H9 (cell line): ENCODE data around the gene MCEMP1. TPM values are rescaled to one million over a fixed set of nuclear protein-coding genes. Genes with fewer than 3 reads are reported as not detected.

Experiments
- DNase-seq: peaks from one replicate; pipeline ENCODE4 v3.0.0-alpha.2; 2017
- H2AFZ ChIP-seq: one replicate; pipeline ENCODE4 v1.6.1; 2013; ENCODE audit warnings: mild to moderate bottlenecking, low read length, control low read depth, moderate library complexity
- H2AK5ac ChIP-seq: 2 replicates; pipeline ENCODE4 v1.6.1; 2013; ENCODE audit warnings: low read length, control low read depth, mixed read lengths; ENCODE audit not compliant: insufficient read length
- H2BK120ac ChIP-seq: one replicate; pipeline ENCODE4 v1.6.1; 2013; ENCODE audit warnings: low read depth, mild to moderate bottlenecking, low read length, control low read depth, inconsistent platforms; ENCODE audit not compliant: poor library complexity, severe bottlenecking
- H2BK12ac ChIP-seq: 2 replicates; pipeline ENCODE4 v1.6.1; 2013; ENCODE audit warnings: low read length, control low read depth, mixed read lengths, low read depth; ENCODE audit not compliant: insufficient read length
- H2BK15ac ChIP-seq: 2 replicates; pipeline ENCODE4 v1.6.1; 2013; ENCODE audit warnings: low read depth, low read length, control low read depth
- H2BK20ac ChIP-seq: one replicate; pipeline ENCODE4 v1.6.1; 2013; ENCODE audit warnings: low read depth, mild to moderate bottlenecking, low read length, control low read depth, inconsistent platforms; ENCODE audit not compliant: poor library complexity, severe bottlenecking
- H2BK5ac ChIP-seq: 2 replicates; pipeline ENCODE4 v1.6.1; 2013; ENCODE audit warnings: low read length, control low read depth, mixed read lengths; ENCODE audit not compliant: insufficient read length
- H3K14ac ChIP-seq: 2 replicates; pipeline ENCODE4 v1.6.1; 2013; ENCODE audit warnings: low read length, control low read depth; ENCODE audit not compliant: insufficient read depth
- H3K18ac ChIP-seq: 2 replicates; pipeline ENCODE4 v1.6.1; 2013; ENCODE audit warnings: low read depth, mild to moderate bottlenecking, mixed read lengths, low read length, control low read depth; ENCODE audit not compliant: insufficient read length
- H3K23ac ChIP-seq: 2 replicates; pipeline ENCODE4 v1.6.1; 2013; ENCODE audit warnings: low read length, control low read depth, mixed read lengths, low read depth; ENCODE audit not compliant: insufficient read length
- H3K23me2 ChIP-seq: 2 replicates; pipeline ENCODE4 v1.6.1; 2013; ENCODE audit warnings: low read depth, mild to moderate bottlenecking, mixed read lengths, low read length, control low read depth; ENCODE audit not compliant: insufficient read length, poor library complexity, severe bottlenecking
- H3K27ac ChIP-seq: 2 replicates; pipeline ENCODE4 v1.5.1; 2013; ENCODE audit warnings: low read length, control low read depth, mixed read lengths, low read depth; ENCODE audit not compliant: insufficient read length
- H3K27me3 ChIP-seq: 2 replicates; pipeline ENCODE4 v1.6.1; 2013; ENCODE audit warnings: low read length, control low read depth, inconsistent platforms; ENCODE audit not compliant: insufficient read depth
- H3K4ac ChIP-seq: 2 replicates; pipeline ENCODE4 v1.6.1; 2013; ENCODE audit warnings: low read depth, mild to moderate bottlenecking, control low read depth, inconsistent platforms, low read length, moderate library complexity
- H3K4me1 ChIP-seq: 2 replicates; pipeline ENCODE4 v1.6.1; 2013; ENCODE audit warnings: low read length, control low read depth, inconsistent platforms; ENCODE audit not compliant: insufficient read depth
- H3K4me2 ChIP-seq: 2 replicates; pipeline ENCODE4 v1.6.1; 2013; ENCODE audit warnings: low read length, control low read depth, mixed read lengths; ENCODE audit not compliant: insufficient read length, insufficient read depth
- H3K56ac ChIP-seq: 2 replicates; pipeline ENCODE4 v1.6.1; 2013; ENCODE audit warnings: low read depth, mild to moderate bottlenecking, mixed read lengths, low read length, control low read depth; ENCODE audit not compliant: insufficient read length
- H3K79me1 ChIP-seq: 2 replicates; pipeline ENCODE4 v1.6.1; 2013; ENCODE audit warnings: low read depth, mild to moderate bottlenecking, moderate library complexity, low read length, control low read depth, inconsistent platforms; ENCODE audit not compliant: insufficient read depth, poor library complexity, severe bottlenecking
- H3K79me2 ChIP-seq: 2 replicates; pipeline ENCODE4 v1.6.1; 2013; ENCODE audit warnings: low read length, control low read depth, inconsistent platforms; ENCODE audit not compliant: insufficient read depth
- H3K9ac ChIP-seq: 2 replicates; pipeline ENCODE4 v1.6.1; 2013; ENCODE audit warnings: low read length, control low read depth, mixed read lengths; ENCODE audit not compliant: insufficient read length; ENCODE audit errors: extremely low read depth
- H3K9me3 ChIP-seq: one replicate; pipeline ENCODE4 v1.6.1; 2013; ENCODE audit warnings: low read depth, low read length, inconsistent platforms; ENCODE audit not compliant: control insufficient read depth
- H3T11ph ChIP-seq: one replicate; pipeline ENCODE4 v1.6.1; 2013; ENCODE audit warnings: mild to moderate bottlenecking, low read length, control low read depth, inconsistent platforms
- H4K20me1 ChIP-seq: one replicate; pipeline ENCODE4 v1.6.1; 2013; ENCODE audit not compliant: control insufficient read depth, insufficient read length, insufficient read depth
- H4K5ac ChIP-seq: 2 replicates; pipeline ENCODE4 v1.6.1; 2013; ENCODE audit warnings: low read depth, mild to moderate bottlenecking, mixed read lengths, low read length, control low read depth; ENCODE audit not compliant: insufficient read length
- H4K8ac ChIP-seq: replicated peaks from 2 replicates; pipeline ENCODE4 v1.6.1; 2013; ENCODE audit warnings: low read length, control low read depth, mixed read lengths, low read depth; ENCODE audit not compliant: insufficient read length
- H4K91ac ChIP-seq: 2 replicates; pipeline ENCODE4 v1.6.1; 2013; ENCODE audit warnings: low read depth, mild to moderate bottlenecking, moderate library complexity, mixed read lengths, low read length, control low read depth; ENCODE audit not compliant: insufficient read length
- H3K27ac Mint-ChIP-seq, 3 experiments: 2 replicates in 2 of 3; 3 replicates in 1 of 3; pipeline ENCODE4 v1.8.0; 2020 to 2021; ENCODE audit warnings: mixed read lengths in 3 of 3, mild to moderate bottlenecking in 1 of 3, moderate library complexity in 1 of 3
- H3K27me3 Mint-ChIP-seq: 2 replicates; pipeline ENCODE4 v1.8.0; 2021; ENCODE audit warnings: low read depth, mild to moderate bottlenecking, moderate library complexity, mixed read lengths
- H3K36me3 Mint-ChIP-seq, 3 experiments: 2 replicates in 2 of 3; 3 replicates in 1 of 3; pipeline ENCODE4 v1.8.0; 2020 to 2021; ENCODE audit warnings: low read depth in 3 of 3, mixed read lengths in 3 of 3; ENCODE audit not compliant: insufficient read depth in 1 of 3
- H3K4me1 Mint-ChIP-seq, 2 experiments: 2 replicates each; pipeline ENCODE4 v1.8.0; 2020; ENCODE audit warnings: mixed read lengths in 2 of 2
- H3K4me3 Mint-ChIP-seq, 2 experiments: 2 replicates in 1 of 2; 3 replicates in 1 of 2; pipeline ENCODE4 v1.8.0; 2020 to 2021; ENCODE audit warnings: mild to moderate bottlenecking in 2 of 2, mixed read lengths in 2 of 2, moderate library complexity in 1 of 2
- H3K9me3 Mint-ChIP-seq, 2 experiments: 2 replicates in 1 of 2; 3 replicates in 1 of 2; pipeline ENCODE4 v1.8.0; 2020; ENCODE audit warnings: mild to moderate bottlenecking in 2 of 2, mixed read lengths in 2 of 2, moderate library complexity in 1 of 2
- WGBS: extraction: QIAGEN DNeasy Blood & Tissue Kit; methylation state at CpG from one replicate; pipeline ENCODE4 v1.1.7; 2013; ENCODE audit warnings: missing lambda C conversion rate, low lambda C conversion rate, mixed read lengths; ENCODE audit not compliant: insufficient read length; ENCODE audit errors: extremely low coverage; 5-methylcytosine and 5-hydroxymethylcytosine counted together
- total RNA-seq: library from RNA; stranded (reverse); gene quantifications from 2 replicates; pipeline ENCODE4 v1.2.1, GENCODE V29; 2021
- TF ChIP-seq, protein P1 (sequence below): fragments of 200-600 bp; sonication (generic); conservative IDR thresholded peaks from 3 replicates; pipeline ENCODE4 v1.8.0; 2021; ENCODE audit warnings: antibody characterized with exemption, mild to moderate bottlenecking

MCEMP1 gene
- total RNA-seq, 1 experiment from 2014 or later = not detected

DNA sequence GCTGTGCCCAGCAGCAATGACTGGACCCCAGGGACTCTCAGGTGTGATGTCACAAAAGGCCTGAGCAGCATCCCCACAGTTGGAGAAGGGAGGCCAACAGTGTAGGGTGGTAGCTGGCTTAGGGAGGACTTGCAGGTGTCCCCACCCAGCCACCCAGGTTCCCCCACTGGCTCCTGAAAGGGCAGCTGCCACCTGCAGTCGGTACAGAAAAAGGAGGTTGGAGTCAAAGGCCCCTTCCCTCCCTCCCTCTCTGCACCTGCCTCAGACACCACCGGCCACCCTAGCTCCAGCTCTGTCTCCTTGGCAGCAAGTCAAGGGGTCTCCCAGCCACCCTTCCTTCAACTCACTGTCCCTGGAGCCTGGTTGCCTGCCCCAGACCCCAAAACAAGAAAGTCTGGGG is 43.2 kb upstream of the MCEMP1 start, which contains the start of gene PCP2:
Gene PCP2, minus strand, starts transcription at position 22 of the 400 bp plus-strand sequence. CDS start 262 bp downstream, outside the sequence.
- H3K4me2 ChIP-seq = no peak within 1 kb of the TSS
- no peak within 1 kb of the TSS for H2AK5ac ChIP-seq
- DNase-seq = no peak
- WGBS = no CpG with 5 or more reads among the region's 2 CpGs
- H3K9me3 Mint-ChIP-seq = no peaks in the 10 kb centered on the region; a peak in 1 of 5 replicates
- H3K79me1 ChIP-seq = peaks cover 5% of the 10 kb centered on the region
- peaks cover 30% of the 10 kb centered on the region for H3K27me3 Mint-ChIP-seq
- no peak within 1 kb of the TSS for H3K9ac ChIP-seq
- no peaks in the 10 kb centered on the region for H3K9me3 ChIP-seq
- H3K23ac ChIP-seq = no peak within 1 kb of the TSS
- peak within 1 kb of the TSS in 1 of 2 experiments; percentile 38; a peak in 2 of 5 replicates for H3K4me3 Mint-ChIP-seq
- H2BK12ac ChIP-seq = no peak within 1 kb of the TSS
- no peak within 1 kb of the TSS for H4K5ac ChIP-seq
- no peak within 1 kb of the TSS for H2BK20ac ChIP-seq
- H3K79me2 ChIP-seq = peaks cover 13% of the 10 kb centered on the region; the same call in 1 of the 2 replicates
- no peak within 1 kb of the TSS for H3K14ac ChIP-seq
- no peak within 1 kb of the TSS for H4K8ac ChIP-seq
- H3K4ac ChIP-seq = no peak within 1 kb of the TSS
- H2BK5ac ChIP-seq = no peak within 1 kb of the TSS
- no peak within 1 kb of the TSS for H2BK120ac ChIP-seq
- H3K36me3 Mint-ChIP-seq = peaks cover 0 to 8% (median 7%) of the 10 kb centered on the region in 3 experiments; a peak in 4 of 7 replicates
- H3K27ac ChIP-seq = no peak within 1 kb of the TSS
- no peak within 1 kb of the TSS for H2BK15ac ChIP-seq
- TF ChIP-seq, protein P1, sequence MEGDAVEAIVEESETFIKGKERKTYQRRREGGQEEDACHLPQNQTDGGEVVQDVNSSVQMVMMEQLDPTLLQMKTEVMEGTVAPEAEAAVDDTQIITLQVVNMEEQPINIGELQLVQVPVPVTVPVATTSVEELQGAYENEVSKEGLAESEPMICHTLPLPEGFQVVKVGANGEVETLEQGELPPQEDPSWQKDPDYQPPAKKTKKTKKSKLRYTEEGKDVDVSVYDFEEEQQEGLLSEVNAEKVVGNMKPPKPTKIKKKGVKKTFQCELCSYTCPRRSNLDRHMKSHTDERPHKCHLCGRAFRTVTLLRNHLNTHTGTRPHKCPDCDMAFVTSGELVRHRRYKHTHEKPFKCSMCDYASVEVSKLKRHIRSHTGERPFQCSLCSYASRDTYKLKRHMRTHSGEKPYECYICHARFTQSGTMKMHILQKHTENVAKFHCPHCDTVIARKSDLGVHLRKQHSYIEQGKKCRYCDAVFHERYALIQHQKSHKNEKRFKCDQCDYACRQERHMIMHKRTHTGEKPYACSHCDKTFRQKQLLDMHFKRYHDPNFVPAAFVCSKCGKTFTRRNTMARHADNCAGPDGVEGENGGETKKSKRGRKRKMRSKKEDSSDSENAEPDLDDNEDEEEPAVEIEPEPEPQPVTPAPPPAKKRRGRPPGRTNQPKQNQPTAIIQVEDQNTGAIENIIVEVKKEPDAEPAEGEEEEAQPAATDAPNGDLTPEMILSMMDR = no peak
- no peak within 1 kb of the TSS for H3K18ac ChIP-seq
- H3K23me2 ChIP-seq = peaks cover 12% of the 10 kb centered on the region
- peaks cover 9 to 24% of the 10 kb centered on the region in 2 experiments for H3K4me1 Mint-ChIP-seq
- no peaks in the 10 kb centered on the region for H3K4me1 ChIP-seq
- peaks cover 16% of the 10 kb centered on the region; the same call in 1 of the 2 replicates for H3K27me3 ChIP-seq
- no peak within 1 kb of the TSS for H3K27ac Mint-ChIP-seq
- no peaks in the 10 kb centered on the region for H4K20me1 ChIP-seq
- no peak within 1 kb of the TSS for H4K91ac ChIP-seq
- no peak within 1 kb of the TSS for H3T11ph ChIP-seq
- H2AFZ ChIP-seq = no peak within 1 kb of the TSS
- H3K56ac ChIP-seq = no peak within 1 kb of the TSS
